K562 (cell line): Measurements from ENCODE around the gene FBXO4. TPM values are rescaled to one million over a fixed set of nuclear protein-coding genes. Genes with fewer than 3 reads are reported as not detected.

Experiments
- BCOR ChIP-seq: fragments of 450-650 bp; IDR thresholded peaks from 2 replicates; pipeline ENCODE4 v1.6.1; 2016
- GATAD2B ChIP-seq: fragments of 450-650 bp; IDR thresholded peaks from 2 replicates; pipeline ENCODE4 v1.6.1; 2017; ENCODE audit warnings: mild to moderate bottlenecking, borderline replicate concordance
- IFI16 ChIP-seq: fragments of 250-450 bp; sonication (Bioruptor Pico); IDR thresholded peaks from 2 replicates; pipeline ENCODE4 v2.1.2; 2022; ENCODE audit warnings: mild to moderate bottlenecking, inconsistent platforms
- JUNB ChIP-seq: fragments of 450-650 bp; formaldehyde crosslinking; conservative IDR thresholded peaks from 2 replicates; pipeline ENCODE4 v1.4.0; 2020; ENCODE audit warnings: mild to moderate bottlenecking
- NFYB ChIP-seq: IDR thresholded peaks from 2 replicates; pipeline ENCODE4 v1.6.1; 2011; ENCODE audit warnings: mild to moderate bottlenecking, moderate library complexity; ENCODE audit not compliant: insufficient read length; ENCODE audit errors: extremely low read depth
- NR1H2 ChIP-seq: sonication (generic); formaldehyde crosslinking; IDR thresholded peaks from 2 replicates; pipeline ENCODE4 v1.4.0; 2020; ENCODE audit warnings: mild to moderate bottlenecking, missing genetic modification reagents
- PCBP2 ChIP-seq: fragments of 200-400 bp; formaldehyde crosslinking; IDR thresholded peaks from 2 replicates; pipeline ENCODE4 v1.6.1; 2018; ENCODE audit warnings: low read length, low read depth, mild to moderate bottlenecking, moderate library complexity; ENCODE audit not compliant: poor library complexity, severe bottlenecking
- PHF20 ChIP-seq: fragments of 450-650 bp; IDR thresholded peaks from 2 replicates; pipeline ENCODE4 v1.6.1; 2018; ENCODE audit not compliant: partially characterized antibody
- RB1 ChIP-seq: fragments of 450-650 bp; IDR thresholded peaks from 2 replicates; pipeline ENCODE4 v1.6.1; 2017; ENCODE audit warnings: low read depth, mild to moderate bottlenecking
- SNRNP70 ChIP-seq: fragments of 200-400 bp; formaldehyde crosslinking; optimal IDR thresholded peaks from 2 replicates; pipeline ENCODE3; 2017; ENCODE audit warnings: low read depth, low read length
- TAL1 ChIP-seq: fragments of 450-650 bp; IDR thresholded peaks from 2 replicates; pipeline ENCODE4 v1.6.1; 2016; ENCODE audit warnings: mild to moderate bottlenecking
- TBP ChIP-seq: optimal IDR thresholded peaks from 2 replicates; pipeline ENCODE3; 2011; ENCODE audit warnings: low read depth, low read length, improper control_type of control experiment
- U2AF1 ChIP-seq: fragments of 200-400 bp; formaldehyde crosslinking; optimal IDR thresholded peaks from 2 replicates; pipeline ENCODE3; 2017; ENCODE audit warnings: mild to moderate bottlenecking, low read depth, low read length, moderate library complexity
- ZBTB7A ChIP-seq: IDR thresholded peaks from 2 replicates; pipeline ENCODE4 v1.6.1; 2011; ENCODE audit warnings: low read depth, mild to moderate bottlenecking, low read length, moderate library complexity, borderline replicate concordance; ENCODE audit not compliant: control insufficient read depth
- ZNF695 ChIP-seq: fragments of 450-650 bp; formaldehyde crosslinking; IDR thresholded peaks from 2 replicates; pipeline ENCODE4 v1.4.0; 2020; ENCODE audit warnings: mild to moderate bottlenecking, moderate library complexity
- polyA plus RNA-seq, 8 experiments: library from polyadenylated mRNA; depleted of rRNA in 4 of 8; stranded (reverse) in 5 of 8; unstranded in 3 of 8; fragments of >200 nt; fragmentation: Nextera tagmentation in 2 of 8; fragmentation: Illumina TruSeq in 1 of 8; extraction: Ambion mirVana in 2 of 8; extraction: Trizol in 1 of 8; gene quantifications; 2 replicates each; pipeline versions ENCODE4 v1.2.1 to v1.2.3, GENCODE V29; 2011 to 2014; ENCODE audit warnings: inconsistent platforms in 1 of 8, missing spikeins in 1 of 8
- total RNA-seq, 7 experiments: library from RNA; depleted of rRNA in 6 of 7; stranded (reverse); fragments of >200 nt in 6 of 7; fragmentation: Illumina TruSeq in 2 of 7; extraction: Trizol in 2 of 7; gene quantifications; 2 replicates each; pipeline versions ENCODE4 v1.2.1 to v1.2.3, GENCODE V29; 2011 to 2021; ENCODE audit warnings: low replicate concordance in 1 of 7
- TF ChIP-seq, protein P1 (sequence below): fragments of 250-450 bp; sonication (Bioruptor Pico); IDR thresholded peaks from 2 replicates; pipeline ENCODE4 v1.8.0; 2022; ENCODE audit warnings: inconsistent platforms
- TF ChIP-seq, protein P2 (sequence below): fragments of 250-450 bp; sonication (Bioruptor Pico); IDR thresholded peaks from 2 replicates; pipeline ENCODE4 v1.8.0; 2021; ENCODE audit warnings: moderate library complexity, mild to moderate bottlenecking, inconsistent platforms
- TF ChIP-seq, protein P3 (sequence below): fragments of 250-450 bp; sonication (Bioruptor Pico); IDR thresholded peaks from 2 replicates; pipeline ENCODE4 v1.8.0; 2021; ENCODE audit warnings: mild to moderate bottlenecking, moderate library complexity
- TF ChIP-seq, protein P4 (sequence below), 3 experiments: fragments of 200-800 bp in 1 of 3; sonication (Bioruptor generic) in 1 of 3; sonication (generic) in 1 of 3; formaldehyde crosslinking in 1 of 3; IDR thresholded peaks; 2 replicates each; pipeline versions ENCODE4 v1.6.1 to v1.8.0; 2016 to 2022; ENCODE audit warnings: mild to moderate bottlenecking in 2 of 3, missing compliant biosample characterization in 2 of 3, missing genetic modification characterization in 2 of 3, missing genetic modification reagents in 1 of 3
- TF ChIP-seq, protein P5 (sequence below): sonication (generic); formaldehyde crosslinking; IDR thresholded peaks from 2 replicates; pipeline ENCODE4 v1.8.0; 2022; ENCODE audit warnings: mild to moderate bottlenecking, low read depth, missing genetic modification reagents
- TF ChIP-seq, protein P6 (sequence below): fragments of 250-450 bp; sonication (Bioruptor Pico); IDR thresholded peaks from 2 replicates; pipeline ENCODE4 v1.8.0; 2022; ENCODE audit warnings: moderate library complexity, mild to moderate bottlenecking, inconsistent platforms

Gene FBXO4
- total and polyA plus RNA-seq, 9 of the 15 experiments (the other 6 are each of a cell fraction or from before 2014, with no cell fraction given): 5.9 to 33.4 (median 19.6) TPM

DNA sequence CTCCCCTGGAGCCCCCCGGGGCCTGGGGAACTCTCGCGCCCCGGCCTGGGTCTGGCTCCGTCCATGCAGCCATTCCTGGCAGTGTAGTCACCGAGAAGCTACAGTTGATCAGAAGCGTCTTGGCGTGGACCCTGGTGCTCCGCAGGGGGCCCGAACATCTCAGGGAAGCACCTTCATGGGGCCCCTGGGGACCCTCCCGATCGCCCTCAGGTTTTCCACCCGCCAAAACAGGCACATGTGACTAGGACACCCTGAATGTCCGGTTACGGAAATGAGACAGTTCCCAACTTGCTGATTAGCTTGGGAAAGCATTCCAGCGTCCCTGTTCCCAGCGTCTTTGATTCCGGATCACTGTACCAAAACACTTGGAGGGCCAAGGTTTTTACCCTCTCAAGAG lies 472 bp downstream of the FBXO4 start (continued):
- TF ChIP-seq, protein P1, sequence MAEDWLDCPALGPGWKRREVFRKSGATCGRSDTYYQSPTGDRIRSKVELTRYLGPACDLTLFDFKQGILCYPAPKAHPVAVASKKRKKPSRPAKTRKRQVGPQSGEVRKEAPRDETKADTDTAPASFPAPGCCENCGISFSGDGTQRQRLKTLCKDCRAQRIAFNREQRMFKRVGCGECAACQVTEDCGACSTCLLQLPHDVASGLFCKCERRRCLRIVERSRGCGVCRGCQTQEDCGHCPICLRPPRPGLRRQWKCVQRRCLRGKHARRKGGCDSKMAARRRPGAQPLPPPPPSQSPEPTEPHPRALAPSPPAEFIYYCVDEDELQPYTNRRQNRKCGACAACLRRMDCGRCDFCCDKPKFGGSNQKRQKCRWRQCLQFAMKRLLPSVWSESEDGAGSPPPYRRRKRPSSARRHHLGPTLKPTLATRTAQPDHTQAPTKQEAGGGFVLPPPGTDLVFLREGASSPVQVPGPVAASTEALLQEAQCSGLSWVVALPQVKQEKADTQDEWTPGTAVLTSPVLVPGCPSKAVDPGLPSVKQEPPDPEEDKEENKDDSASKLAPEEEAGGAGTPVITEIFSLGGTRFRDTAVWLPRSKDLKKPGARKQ (CRISPR knock-in tag): no peak
- TF ChIP-seq PHF20: no peak
- no peak for TF ChIP-seq ZNF695 (CRISPR knock-in tag)
- no peak for TF ChIP-seq NFYB
- TF ChIP-seq, protein P2, sequence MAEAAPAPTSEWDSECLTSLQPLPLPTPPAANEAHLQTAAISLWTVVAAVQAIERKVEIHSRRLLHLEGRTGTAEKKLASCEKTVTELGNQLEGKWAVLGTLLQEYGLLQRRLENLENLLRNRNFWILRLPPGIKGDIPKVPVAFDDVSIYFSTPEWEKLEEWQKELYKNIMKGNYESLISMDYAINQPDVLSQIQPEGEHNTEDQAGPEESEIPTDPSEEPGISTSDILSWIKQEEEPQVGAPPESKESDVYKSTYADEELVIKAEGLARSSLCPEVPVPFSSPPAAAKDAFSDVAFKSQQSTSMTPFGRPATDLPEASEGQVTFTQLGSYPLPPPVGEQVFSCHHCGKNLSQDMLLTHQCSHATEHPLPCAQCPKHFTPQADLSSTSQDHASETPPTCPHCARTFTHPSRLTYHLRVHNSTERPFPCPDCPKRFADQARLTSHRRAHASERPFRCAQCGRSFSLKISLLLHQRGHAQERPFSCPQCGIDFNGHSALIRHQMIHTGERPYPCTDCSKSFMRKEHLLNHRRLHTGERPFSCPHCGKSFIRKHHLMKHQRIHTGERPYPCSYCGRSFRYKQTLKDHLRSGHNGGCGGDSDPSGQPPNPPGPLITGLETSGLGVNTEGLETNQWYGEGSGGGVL (CRISPR knock-in tag): no peak
- TF ChIP-seq, protein P3, sequence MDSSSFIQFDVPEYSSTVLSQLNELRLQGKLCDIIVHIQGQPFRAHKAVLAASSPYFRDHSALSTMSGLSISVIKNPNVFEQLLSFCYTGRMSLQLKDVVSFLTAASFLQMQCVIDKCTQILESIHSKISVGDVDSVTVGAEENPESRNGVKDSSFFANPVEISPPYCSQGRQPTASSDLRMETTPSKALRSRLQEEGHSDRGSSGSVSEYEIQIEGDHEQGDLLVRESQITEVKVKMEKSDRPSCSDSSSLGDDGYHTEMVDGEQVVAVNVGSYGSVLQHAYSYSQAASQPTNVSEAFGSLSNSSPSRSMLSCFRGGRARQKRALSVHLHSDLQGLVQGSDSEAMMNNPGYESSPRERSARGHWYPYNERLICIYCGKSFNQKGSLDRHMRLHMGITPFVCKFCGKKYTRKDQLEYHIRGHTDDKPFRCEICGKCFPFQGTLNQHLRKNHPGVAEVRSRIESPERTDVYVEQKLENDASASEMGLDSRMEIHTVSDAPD: no peak
- TF ChIP-seq PCBP2: no peak
- TF ChIP-seq, protein P4, sequence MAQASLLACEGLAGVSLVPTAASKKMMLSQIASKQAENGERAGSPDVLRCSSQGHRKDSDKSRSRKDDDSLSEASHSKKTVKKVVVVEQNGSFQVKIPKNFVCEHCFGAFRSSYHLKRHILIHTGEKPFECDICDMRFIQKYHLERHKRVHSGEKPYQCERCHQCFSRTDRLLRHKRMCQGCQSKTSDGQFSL (CRISPR knock-in tag; IDR thresholded peaks at IDR 0.05): no peak
- TF ChIP-seq, protein P4 (tag; IDR thresholded peaks at IDR 0.05): no peak
- TF ChIP-seq, protein P5, sequence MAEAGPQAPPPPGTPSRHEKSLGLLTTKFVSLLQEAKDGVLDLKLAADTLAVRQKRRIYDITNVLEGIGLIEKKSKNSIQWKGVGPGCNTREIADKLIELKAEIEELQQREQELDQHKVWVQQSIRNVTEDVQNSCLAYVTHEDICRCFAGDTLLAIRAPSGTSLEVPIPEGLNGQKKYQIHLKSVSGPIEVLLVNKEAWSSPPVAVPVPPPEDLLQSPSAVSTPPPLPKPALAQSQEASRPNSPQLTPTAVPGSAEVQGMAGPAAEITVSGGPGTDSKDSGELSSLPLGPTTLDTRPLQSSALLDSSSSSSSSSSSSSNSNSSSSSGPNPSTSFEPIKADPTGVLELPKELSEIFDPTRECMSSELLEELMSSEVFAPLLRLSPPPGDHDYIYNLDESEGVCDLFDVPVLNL (CRISPR knock-in tag): no peak
- TF ChIP-seq GATAD2B: no peak
- no peak for TF ChIP-seq TAL1
- TF ChIP-seq SNRNP70: no peak
- no peak for TF ChIP-seq NR1H2 (CRISPR knock-in tag)
- TF ChIP-seq JUNB (CRISPR knock-in tag): no peak
- TF ChIP-seq RB1: no peak
- TF ChIP-seq U2AF1: no peak
- TF ChIP-seq ZBTB7A: peak; percentile 88
- TF ChIP-seq BCOR: no peak
- no peak for TF ChIP-seq IFI16 (CRISPR knock-in tag)
- TF ChIP-seq TBP: no peak
- TF ChIP-seq, protein P6, sequence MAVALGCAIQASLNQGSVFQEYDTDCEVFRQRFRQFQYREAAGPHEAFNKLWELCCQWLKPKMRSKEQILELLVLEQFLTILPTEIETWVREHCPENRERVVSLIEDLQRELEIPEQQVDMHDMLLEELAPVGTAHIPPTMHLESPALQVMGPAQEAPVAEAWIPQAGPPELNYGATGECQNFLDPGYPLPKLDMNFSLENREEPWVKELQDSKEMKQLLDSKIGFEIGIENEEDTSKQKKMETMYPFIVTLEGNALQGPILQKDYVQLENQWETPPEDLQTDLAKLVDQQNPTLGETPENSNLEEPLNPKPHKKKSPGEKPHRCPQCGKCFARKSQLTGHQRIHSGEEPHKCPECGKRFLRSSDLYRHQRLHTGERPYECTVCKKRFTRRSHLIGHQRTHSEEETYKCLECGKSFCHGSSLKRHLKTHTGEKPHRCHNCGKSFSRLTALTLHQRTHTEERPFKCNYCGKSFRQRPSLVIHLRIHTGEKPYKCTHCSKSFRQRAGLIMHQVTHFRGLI (CRISPR knock-in tag): no peak
